Measurements from ENCODE around the gene FNDC3B.

Gene FNDC3B

GRCh38 chr3:172079326-172079976, 40.1 kb downstream of the FNDC3B start:
- Histone ChIP-seq H3K27me3 (ENCODE audit: insufficient read depth, low read length) (no peaks in the 10 kb centered on the region), H3F3A (ENCODE audit: insufficient read depth, low read length) (no peaks in the 10 kb centered on the region), H3K9ac (ENCODE audit: low read length) (no peak overlapping the region), H3K27ac (ENCODE audit: low read depth, low read length, poor library complexity, severe bottlenecking) (no peak overlapping the region), H3K9me2 (ENCODE audit: low read depth, low read length) (no peaks in the 10 kb centered on the region), H3K79me2 (ENCODE audit: insufficient read depth, low read length) (no peaks in the 10 kb centered on the region), H3K4me1 (ENCODE audit: insufficient read depth, low read length, severe bottlenecking) (no peaks in the 10 kb centered on the region), H3K36me3 (ENCODE audit: insufficient read depth, low read length) (no peaks in the 10 kb centered on the region), H3K9me3 (ENCODE audit: low read length) (no peaks in the 10 kb centered on the region), H2AFZ (ENCODE audit: low read length) (no peak overlapping the region), H3K4me2 (ENCODE audit: low read length) (no peak overlapping the region), H3K4me3 (ENCODE audit: low read depth, low read length, poor library complexity, severe bottlenecking) (no peak overlapping the region), H4K20me1 (ENCODE audit: insufficient read depth, low read length) (peaks cover 5% of the 10 kb centered on the region; the same call in 1 of the 2 replicates)
- TF ChIP-seq CTCF (IDR thresholded peaks at IDR 0.05; ENCODE audit: low read length) (no peak), EZH2 (IDR thresholded peaks at IDR 0.05; ENCODE audit: borderline replicate concordance, low read length) (no peak)

GRCh38 chr3:172080503-172080902, 41.1 kb downstream of the FNDC3B start:
- TF ChIP-seq CTCF (IDR thresholded peaks at IDR 0.05; ENCODE audit: low read length) (no peak), EZH2 (IDR thresholded peaks at IDR 0.05; ENCODE audit: borderline replicate concordance, low read length) (no peak)
- H3K9me2 ChIP-seq (ENCODE audit: low read depth, low read length): no peaks in the 10 kb centered on the region
- no peak overlapping the region for H3K4me3 ChIP-seq (ENCODE audit: low read depth, low read length, poor library complexity, severe bottlenecking)
- H3K4me1 ChIP-seq (ENCODE audit: insufficient read depth, low read length, severe bottlenecking): no peaks in the 10 kb centered on the region
- H3K36me3 ChIP-seq (ENCODE audit: insufficient read depth, low read length): no peaks in the 10 kb centered on the region
- H3K27ac ChIP-seq (ENCODE audit: low read depth, low read length, poor library complexity, severe bottlenecking): no peak overlapping the region
- no peaks in the 10 kb centered on the region for H3K9me3 ChIP-seq (ENCODE audit: low read length)
- H4K20me1 ChIP-seq (ENCODE audit: insufficient read depth, low read length): peaks cover 5% of the 10 kb centered on the region; the same call in 1 of the 2 replicates
- no peaks in the 10 kb centered on the region for H3F3A ChIP-seq (ENCODE audit: insufficient read depth, low read length)
- no peak overlapping the region for H2AFZ ChIP-seq (ENCODE audit: low read length)
- H3K4me2 ChIP-seq (ENCODE audit: low read length): no peak overlapping the region
- no peaks in the 10 kb centered on the region for H3K79me2 ChIP-seq (ENCODE audit: insufficient read depth, low read length)
- no peaks in the 10 kb centered on the region for H3K27me3 ChIP-seq (ENCODE audit: insufficient read depth, low read length)
- no peak overlapping the region for H3K9ac ChIP-seq (ENCODE audit: low read length)

- H3K4me1 ChIP-seq (ENCODE audit: insufficient read depth, low read length, severe bottlenecking): no peaks in the 10 kb centered on the region
- H3K27me3 ChIP-seq (ENCODE audit: insufficient read depth, low read length): no peaks in the 10 kb centered on the region
- no peaks in the 10 kb centered on the region for H3K9me3 ChIP-seq (ENCODE audit: low read length)
- no peak overlapping the region for H3K4me2 ChIP-seq (ENCODE audit: low read length)
- no peaks in the 10 kb centered on the region for H3K79me2 ChIP-seq (ENCODE audit: insufficient read depth, low read length)
- no peak overlapping the region for H3K9ac ChIP-seq (ENCODE audit: low read length)
- H3K36me3 ChIP-seq (ENCODE audit: insufficient read depth, low read length): no peaks in the 10 kb centered on the region
- H4K20me1 ChIP-seq (ENCODE audit: insufficient read depth, low read length): peaks cover 5% of the 10 kb centered on the region; the same call in 1 of the 2 replicates
- TF ChIP-seq EZH2 (IDR thresholded peaks at IDR 0.05; ENCODE audit: borderline replicate concordance, low read length): no peak
- H3K9me2 ChIP-seq (ENCODE audit: low read depth, low read length): no peaks in the 10 kb centered on the region
- H2AFZ ChIP-seq (ENCODE audit: low read length): no peak overlapping the region
- no peak overlapping the region for H3K4me3 ChIP-seq (ENCODE audit: low read depth, low read length, poor library complexity, severe bottlenecking)
- no peaks in the 10 kb centered on the region for H3F3A ChIP-seq (ENCODE audit: insufficient read depth, low read length)
- no peak overlapping the region for H3K27ac ChIP-seq (ENCODE audit: low read depth, low read length, poor library complexity, severe bottlenecking)
Measured at GRCh38 chr3:172082269-172082668, 42.9 kb downstream of the FNDC3B start.

All from OCI-LY1 (cell line).